Upper lobe of left lung (tissue), 4 donors: Measurements from ENCODE around the gene ARHGAP19.

ENCODE experiments used
- CTCF ChIP-seq, 6 experiments: fragments of 450-650 bp in 4 of 6; fragments of 200-600 bp in 2 of 6; sonication (generic) in 2 of 6; IDR thresholded peaks; one replicate each; pipeline ENCODE4 v1.5.1; 2016 to 2019; ENCODE audit warnings: antibody characterized with exemption in 6 of 6
- POLR2A ChIP-seq, 4 donors: fragments of 450-650 bp; IDR thresholded peaks; one replicate each; pipeline ENCODE4 v1.5.1; 2016 to 2017; ENCODE audit warnings: antibody characterized with exemption in 4 of 4, mild to moderate bottlenecking in 2 of 4
- POLR2AphosphoS5 ChIP-seq, 2 donors: sonication (generic); formaldehyde crosslinking; IDR thresholded peaks; one replicate each; pipeline ENCODE4 v1.5.1; 2017; ENCODE audit warnings: antibody characterized with exemption in 2 of 2

- TF ChIP-seq POLR2AphosphoS5 (IDR thresholded peaks at IDR 0.05) (no peak), CTCF (IDR thresholded peaks at IDR 0.05) (no peak), POLR2A (IDR thresholded peaks at IDR 0.05) (no peak)
These were observed 96.7 kb downstream of the ARHGAP19 start for GRCh38 chr10:97195706-97196222.
